HG03066 (cell line): ENCODE results near the gene RUVBL2.

ENCODE experiments used
- ATAC-seq: cut with Tn5 transposase; IDR thresholded peaks from one replicate; pipeline ENCODE4 v1.9.1; 2021; ENCODE audit warnings: low read depth; ENCODE audit not compliant: unreplicated experiment

Gene RUVBL2

DNA sequence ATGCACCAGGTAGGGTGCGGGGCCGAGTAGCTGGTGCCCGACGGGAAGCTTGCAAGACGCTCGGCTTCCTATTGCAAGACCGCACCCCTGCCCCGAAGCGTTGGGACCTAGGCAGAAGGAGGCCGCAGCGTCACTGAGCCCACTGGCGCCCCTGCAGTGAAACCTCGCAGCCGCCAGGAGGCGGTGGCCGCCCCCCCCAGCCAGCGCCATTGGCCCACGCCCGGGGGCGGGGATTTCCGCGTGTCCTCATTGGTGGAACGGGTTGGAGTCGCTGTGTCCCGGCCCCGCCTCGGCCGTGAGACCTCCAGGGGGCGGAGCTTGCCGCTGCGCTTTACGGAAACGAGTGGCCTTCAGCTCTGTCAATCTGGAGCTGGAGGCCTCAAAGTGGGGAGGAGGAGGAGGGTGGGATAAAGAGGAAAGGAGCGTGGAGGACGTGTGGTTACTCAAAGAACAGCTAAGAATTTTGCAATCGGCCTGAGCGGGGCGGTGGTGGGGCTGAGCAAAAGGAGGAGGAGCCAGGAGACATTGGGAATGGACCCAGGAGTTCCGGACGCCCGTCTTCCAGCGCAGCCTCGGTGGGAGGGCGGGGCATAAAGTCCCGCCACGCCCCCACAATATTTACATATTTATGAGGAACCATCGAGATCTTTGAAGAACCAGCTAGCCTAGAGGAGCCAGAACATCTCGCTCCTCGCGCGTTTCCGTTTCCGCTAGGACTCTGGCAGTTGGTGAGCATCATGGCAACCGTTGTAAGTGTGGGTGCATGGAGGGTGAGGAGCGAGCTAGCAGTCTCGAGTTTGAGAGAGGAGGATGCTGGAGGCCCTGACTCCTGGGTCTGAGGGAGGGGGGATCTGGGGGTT lies at the start of gene RUVBL2, which contains the start of gene GYS1:
TSS of gene RUVBL2 (plus strand) at position 713 of the 860 bp plus-strand sequence. CDS start at position 738, 25 bp downstream.
TSS of gene GYS1 (minus strand) at position 135 of the 860 bp plus-strand sequence. CDS start 197 bp downstream, outside the sequence.
- ATAC-seq, result peak; percentile 89

DNA sequence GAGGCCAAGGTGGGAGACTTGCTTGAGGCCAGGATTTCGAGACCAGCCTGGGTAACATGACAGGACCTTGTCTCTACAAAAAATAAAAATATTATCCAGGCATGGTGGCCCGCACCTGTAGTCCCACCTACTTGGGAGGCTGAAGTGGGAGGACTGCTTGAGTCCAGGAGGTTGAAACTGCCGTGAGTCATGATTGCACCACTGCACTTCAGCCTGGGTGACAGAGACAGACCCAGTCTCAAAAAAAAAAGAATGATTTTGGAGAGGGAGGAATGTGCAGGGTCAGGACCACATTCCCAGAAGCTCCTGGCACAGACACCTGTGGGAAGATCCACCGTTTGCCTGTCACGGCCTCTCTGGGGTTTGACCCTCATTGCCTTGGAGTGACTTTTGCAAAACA lies 48.3 kb upstream of the RUVBL2 start:
- no peak for ATAC-seq

DNA sequence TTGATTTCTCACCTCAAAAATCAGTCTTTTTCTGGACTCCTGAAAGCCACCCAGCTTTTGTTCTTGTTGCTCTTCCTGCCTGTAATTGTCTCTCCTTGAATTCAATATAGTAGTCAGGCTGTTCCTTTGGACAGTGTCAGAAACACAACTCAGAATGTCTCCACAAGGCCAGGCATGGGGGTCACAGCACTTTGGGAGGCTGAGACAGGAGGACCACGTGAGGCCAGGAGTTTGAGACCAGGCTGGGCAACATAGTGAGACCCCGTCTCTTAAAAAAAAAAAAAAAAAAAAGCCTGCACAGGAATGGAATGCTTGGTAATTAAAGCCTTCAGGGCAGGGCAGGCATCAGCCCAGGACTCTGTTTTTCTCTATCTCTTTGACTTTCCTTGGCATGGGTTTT lies 47.9 kb upstream of the RUVBL2 start:
- ATAC-seq, result no peak

DNA sequence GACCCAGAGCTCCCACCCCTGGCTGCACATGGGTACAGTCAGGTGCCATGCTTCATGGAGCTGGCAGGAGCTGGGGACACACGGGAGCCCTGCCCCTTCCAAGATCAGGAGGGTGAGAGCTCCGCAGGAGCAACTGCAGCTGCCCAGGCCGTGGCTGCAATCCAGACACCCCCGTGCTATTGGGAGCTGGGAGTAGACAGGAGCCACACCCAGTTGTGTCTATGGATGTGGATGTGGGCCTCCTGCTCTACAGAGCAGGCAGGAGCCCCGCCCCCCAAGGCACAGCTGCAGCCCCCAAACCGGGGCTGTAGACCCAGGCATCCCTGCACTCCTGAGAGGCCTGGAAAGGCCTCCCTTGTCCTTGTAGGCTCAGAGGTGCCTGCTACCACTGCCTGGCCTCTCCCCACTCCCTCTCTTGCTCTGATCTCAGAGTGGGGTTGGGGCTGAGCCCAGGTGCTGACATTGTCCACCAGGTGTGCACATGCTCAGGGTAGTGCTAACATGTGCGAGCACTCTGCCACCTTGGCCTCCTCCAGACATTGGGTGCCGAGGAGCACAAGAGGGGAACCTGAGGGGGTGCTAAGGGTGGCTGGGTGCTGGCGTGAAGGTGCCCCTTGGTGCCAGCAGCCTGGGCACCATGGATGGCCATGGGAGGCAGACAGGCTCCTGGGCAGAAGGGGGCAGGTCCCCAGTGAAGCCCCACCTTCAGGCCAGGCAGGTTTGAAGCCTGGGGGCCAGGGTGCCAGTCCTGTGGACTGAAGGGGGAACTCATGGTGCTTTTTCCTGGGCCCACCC lies 47.0 kb upstream of the RUVBL2 start:
- no peak for ATAC-seq

DNA sequence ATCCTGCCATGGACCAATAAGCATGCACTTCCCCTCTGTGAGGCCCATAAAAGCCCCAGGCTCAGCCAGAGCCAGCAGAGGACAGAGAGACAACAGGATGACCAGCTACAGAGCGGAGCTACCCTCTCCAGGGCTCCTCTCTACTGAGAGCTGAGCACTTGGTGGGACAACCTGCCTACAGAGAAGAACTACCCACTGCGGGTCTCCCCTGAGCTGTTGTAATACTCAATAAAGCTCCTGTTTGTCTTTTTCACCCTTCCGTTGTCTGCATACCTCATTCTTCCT lies 46.5 kb upstream of the RUVBL2 start:
- no peak for ATAC-seq

DNA sequence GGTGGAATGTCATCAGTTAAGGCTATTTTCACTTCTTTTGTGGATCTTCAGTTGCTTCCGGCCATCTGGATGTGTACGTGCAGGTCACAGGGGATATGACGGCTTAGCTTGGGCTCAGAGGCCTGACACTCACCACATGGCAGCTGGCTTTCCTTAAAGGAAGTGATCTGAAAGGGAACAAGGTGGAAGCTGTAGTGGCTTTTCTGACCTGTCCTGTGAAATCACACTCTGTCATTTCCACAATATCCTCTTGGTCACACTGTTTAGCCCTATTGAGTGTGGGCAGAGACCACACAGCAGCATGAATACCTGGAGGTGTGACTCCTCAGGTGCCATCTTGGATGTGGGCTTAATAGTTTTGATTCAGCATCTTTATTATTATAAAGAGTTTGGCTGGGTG lies 43.5 kb upstream of the RUVBL2 start:
- no peak for ATAC-seq

DNA sequence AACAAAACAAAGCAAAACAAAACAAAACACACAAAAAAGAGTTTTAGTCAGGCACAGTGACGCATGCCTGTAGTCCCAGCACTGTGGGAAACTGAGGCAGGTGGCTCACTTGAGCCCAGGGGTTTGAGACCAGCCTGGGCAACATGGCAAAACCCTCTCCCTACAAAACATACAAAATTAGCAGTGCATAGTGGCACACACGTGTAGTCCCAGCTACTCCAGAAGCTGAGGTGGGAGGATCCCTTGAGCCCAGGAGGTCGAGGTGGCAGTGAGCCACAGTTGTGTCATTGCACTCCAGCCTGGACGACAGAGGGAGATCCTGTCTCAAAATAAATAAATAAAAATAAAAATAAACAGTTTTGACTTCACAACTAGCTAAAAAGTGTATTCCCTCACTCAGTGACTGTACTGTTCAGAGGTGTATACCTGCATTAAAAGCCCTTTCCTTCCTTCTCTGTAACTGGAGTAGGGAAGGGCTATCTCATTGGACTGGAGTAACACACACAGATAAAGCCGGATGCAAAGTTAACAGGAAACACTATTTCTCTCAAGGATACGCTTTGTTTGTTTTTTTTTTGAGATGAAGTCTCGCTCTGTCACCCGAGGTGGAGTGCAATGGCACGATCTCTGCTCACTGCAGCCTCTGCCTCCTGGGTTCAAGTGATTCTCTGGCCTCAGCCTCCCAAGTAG lies 42.7 kb upstream of the RUVBL2 start:
- no peak for ATAC-seq

DNA sequence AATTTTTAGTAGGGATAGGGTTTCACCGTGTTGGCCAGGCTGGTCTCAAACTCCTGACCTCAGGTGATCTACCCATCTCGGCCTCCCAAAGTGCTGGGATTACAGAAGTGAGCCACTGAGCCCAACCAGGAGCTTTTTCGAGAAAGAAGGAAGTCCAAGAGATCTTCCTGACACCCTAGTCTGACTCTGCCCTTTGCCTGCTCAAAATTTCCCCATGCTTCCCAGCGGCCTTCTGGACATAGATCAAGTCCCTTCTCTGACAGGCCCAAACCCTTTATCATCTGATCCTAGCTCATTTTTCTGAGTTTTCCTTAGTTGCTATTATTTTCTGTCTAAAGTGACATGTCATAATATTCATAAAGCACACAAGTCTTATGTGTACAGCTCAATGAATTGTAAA lies 40.5 kb upstream of the RUVBL2 start:
- ATAC-seq, result no peak

DNA sequence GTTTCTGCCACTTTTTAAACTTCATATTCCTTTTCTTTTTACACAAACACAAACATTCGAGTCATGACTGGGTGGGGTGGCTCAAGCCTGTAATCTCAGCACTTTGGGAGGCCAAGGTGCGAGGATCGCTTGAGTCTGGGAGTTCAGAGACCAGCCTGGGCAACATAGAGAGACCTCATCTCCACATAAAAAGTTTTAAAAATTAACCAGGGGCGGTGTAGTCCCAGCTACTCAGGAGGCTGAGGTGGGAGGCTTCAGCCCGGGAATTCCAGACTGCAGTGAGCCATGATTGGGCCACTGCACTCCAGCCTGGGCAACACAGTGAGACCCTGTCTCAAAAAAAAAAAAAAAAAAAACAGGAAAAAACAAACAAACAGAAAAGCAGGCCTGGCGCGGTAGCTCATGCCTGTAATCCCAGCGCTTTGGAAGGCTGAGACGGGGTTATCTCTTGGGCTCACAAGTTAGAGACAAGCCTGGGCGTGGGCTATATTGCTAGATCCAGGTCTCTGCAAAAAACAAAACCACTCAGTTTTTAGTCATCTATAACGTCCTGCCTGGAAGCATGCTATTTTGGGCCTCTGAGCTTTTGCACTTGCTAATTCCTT lies 39.6 kb upstream of the RUVBL2 start:
- ATAC-seq, result no peak

DNA sequence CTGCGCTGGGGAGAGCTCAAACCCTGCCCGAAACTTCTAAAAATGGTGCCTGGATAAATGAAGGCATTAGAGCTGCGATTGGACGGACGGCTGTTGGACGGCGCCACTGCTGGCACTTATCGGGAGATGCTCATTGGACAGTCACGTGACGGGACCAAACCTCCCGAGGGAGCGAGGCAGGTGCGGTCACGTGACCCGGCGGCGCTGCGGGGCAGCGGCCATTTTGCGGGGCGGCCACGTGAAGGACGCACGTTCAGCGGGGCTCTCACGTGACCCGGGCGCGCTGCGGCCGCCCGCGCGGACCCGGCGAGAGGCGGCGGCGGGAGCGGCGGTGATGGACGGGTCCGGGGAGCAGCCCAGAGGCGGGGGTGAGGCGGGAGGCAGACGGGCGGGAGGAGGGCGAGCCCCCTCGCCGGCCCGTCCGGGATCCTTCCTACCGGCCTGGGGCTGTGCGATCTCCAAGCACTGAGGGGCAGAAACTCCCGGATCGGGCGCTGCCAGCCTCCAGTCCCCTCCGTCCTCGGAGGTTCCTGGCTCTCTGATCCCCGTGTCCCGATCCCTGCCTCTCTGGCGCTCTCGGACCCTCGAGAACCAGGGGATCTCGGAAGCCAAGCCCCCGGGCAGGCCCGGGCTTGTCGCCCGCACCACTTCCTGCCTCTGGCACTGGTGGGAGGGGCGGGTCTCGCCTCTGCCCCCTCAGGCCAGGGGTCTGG lies 38.9 kb upstream of the RUVBL2 start, which contains the start of gene BAX:
TSS of gene BAX (plus strand) at position 281 of the 713 bp plus-strand sequence. CDS start at position 335, 54 bp downstream.
- peak; percentile 65 for ATAC-seq

DNA sequence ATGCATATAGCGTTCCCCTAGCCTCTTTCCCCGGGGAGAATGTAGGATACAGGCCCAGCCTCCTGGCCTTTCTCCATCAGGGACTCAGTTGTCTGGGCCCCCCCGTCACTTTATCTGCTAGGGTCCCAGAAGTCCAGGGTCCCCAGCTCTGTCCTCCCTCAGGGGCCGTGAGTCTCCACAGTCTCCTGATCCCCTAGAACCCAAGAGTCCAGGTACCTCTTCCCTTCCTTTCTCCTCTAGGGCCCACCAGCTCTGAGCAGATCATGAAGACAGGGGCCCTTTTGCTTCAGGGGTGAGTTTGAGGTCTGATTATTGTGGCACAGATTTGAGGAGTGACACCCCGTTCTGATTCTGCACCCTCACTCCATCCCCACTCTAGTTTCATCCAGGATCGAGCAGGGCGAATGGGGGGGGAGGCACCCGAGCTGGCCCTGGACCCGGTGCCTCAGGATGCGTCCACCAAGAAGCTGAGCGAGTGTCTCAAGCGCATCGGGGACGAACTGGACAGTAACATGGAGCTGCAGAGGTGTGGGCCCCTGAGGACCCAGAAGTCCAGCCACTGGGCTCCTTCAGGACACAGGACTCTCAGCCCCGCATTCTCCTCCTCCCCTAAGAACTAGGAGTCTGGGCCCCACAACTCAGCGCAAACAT lies 38.3 kb upstream of the RUVBL2 start:
- no peak for ATAC-seq

DNA sequence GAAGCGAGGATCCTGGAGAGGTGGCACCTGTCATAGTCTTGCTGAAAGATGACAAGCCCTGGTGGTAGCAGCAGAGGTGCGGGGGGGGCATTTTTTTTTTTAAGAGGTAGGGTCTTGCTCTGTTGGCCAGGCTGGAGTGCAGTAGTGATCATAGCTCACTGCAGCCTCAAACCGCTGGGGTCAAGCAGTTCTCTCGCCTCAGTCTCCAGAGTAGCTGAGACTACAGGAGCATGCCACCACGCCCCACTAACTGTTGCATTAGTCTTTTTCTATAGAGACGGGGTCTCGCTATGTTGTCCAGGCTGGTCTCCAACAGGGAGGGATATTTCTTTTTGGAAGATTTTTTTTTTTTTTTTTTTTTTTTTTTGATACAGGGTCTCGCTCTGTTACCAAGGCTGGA lies 35.7 kb upstream of the RUVBL2 start:
- ATAC-seq, result no peak

DNA sequence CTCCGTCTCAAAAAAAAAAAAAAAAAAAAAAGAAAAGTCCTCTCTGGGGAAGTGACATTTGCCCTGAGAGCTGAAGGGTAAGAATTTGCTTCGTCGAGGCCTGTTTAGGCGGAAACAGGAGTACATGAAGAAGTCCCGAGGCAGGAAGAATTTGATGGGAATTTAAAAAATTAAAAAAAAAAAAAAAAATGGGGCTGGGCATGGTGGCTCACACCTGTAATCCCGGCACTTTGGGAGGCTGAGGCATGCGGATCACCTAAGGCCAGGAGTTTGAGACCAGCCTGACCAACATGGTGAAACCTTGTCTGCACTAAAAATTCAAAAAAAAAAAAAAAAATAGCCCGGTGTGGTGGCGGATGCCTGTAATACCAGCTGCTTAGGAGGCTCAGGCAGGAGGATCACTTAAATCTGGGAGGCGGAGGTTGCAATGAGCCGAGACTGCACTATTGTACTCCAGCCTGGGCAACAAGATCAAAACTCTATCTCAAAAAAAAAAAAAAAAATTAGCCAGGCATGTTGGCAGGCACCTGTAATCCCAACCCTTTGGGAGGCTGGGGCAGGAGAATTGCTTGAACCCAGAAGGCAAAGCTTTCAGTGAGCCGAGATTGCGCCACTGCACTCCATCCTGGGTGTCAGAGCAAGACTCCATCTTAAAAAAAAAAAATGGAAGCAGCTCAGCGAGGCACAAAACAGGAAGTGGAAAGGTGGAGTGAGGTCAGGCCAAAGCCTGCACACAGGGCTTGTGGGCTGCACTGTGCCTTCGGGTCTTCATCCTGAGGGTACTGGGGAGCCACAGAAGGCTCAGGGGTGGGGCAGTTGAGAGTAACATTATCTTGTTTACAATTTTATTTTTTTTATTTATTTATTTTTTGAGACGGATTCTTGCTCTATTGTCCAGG lies 34.1 kb upstream of the RUVBL2 start:
- no peak for ATAC-seq

DNA sequence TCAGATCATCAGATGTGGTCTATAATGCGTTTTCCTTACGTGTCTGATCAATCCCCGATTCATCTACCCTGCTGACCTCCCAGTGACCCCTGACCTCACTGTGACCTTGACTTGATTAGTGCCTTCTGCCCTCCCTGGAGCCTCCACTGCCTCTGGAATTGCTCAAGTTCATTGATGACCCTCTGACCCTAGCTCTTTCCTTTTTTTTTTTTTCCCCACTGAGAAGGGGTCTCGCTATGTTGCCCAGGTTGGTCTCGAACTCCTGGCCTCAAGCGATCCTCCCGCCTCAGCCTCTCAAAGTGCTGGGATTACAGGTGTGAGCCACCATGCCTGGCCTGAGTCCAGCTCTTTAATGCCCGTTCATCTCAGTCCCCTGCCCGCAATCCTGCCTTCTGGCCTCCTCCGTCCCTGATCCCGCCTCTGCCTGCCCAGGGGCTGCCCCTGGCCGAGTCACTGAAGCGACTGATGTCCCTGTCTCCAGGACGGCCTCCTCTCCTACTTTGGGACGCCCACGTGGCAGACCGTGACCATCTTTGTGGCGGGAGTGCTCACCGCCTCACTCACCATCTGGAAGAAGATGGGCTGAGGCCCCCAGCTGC lies 32.5 kb upstream of the RUVBL2 start:
- no peak for ATAC-seq

DNA sequence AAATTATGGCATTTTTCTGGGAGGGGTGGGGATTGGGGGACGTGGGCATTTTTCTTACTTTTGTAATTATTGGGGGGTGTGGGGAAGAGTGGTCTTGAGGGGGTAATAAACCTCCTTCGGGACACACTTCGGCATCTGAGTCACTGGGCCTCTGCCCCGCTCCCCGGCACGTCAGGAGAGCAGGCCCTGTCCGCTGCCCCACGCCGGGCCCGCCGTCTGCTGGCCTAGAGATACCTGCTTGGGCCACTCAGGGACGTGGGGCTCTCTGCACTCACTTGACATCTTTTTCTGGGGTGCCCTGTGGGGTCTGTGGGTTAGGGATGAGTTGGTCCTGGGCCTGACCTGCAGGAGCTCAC lies 32.0 kb upstream of the RUVBL2 start:
- ATAC-seq, result no peak

DNA sequence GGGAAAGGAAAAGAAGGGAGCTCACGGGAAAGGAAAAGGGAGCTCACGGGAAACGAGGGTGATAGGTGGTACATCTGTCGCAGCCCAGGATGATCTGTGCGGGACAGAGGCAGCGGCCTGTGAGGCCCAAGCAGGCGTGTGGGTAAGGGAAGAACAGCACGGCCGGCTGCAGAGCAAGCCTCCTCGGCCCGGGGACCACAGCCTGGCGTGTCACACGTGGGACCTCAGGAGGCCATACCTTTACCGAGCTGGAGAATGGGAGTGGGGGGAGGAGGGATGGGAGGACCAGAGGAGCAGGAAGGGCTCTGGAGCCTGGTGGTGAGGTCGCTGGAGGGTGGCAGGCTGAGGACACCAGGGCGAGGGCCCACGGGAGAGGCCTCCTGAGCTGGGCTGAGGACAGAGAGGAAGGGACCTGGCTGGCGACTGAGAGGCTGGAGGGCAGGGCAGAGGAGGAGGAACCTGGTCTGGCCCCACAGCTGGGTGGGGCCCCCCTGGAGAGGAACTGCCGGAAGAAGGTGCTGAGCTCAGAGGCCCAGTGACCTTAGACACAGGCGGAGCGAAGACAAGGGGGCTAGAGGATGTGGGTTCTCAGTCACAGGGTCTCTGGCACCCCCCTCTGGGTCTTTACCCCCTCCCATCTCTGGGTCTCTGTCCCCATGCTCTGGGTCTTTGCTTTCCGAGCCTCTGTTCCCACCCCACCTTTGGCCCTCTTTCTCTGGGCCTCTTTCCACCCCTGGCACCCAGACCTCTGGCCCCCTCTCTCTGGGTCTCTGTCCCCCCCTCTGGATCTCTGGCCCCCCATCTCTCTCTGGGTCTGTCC lies 31.4 kb upstream of the RUVBL2 start:
- no peak for ATAC-seq

DNA sequence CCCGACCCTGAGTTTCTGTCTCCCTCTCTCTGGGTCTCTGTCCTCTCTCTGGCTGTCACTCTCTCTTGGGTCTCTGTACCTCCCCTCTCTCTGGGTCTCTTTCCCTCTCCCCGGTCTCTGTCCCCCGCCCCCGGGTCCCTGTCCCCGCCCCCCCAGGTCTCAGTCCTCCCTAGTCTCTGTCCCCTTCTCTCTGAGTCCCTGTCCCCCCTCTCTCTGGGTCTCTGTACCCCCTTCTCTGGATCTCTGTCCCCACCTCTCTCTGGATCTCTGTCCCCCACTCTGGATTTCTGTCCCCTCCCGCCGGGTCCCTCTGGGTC lies 30.9 kb upstream of the RUVBL2 start:
- ATAC-seq, result no peak
